Measurements from ENCODE around the gene DDX42. TPM values are rescaled to one million over a fixed set of nuclear protein-coding genes. Genes with fewer than 3 reads are reported as not detected.

The DDX42 gene
- total RNA-seq, 2 experiments from 2014 or later: 112 to 117 TPM

DNA sequence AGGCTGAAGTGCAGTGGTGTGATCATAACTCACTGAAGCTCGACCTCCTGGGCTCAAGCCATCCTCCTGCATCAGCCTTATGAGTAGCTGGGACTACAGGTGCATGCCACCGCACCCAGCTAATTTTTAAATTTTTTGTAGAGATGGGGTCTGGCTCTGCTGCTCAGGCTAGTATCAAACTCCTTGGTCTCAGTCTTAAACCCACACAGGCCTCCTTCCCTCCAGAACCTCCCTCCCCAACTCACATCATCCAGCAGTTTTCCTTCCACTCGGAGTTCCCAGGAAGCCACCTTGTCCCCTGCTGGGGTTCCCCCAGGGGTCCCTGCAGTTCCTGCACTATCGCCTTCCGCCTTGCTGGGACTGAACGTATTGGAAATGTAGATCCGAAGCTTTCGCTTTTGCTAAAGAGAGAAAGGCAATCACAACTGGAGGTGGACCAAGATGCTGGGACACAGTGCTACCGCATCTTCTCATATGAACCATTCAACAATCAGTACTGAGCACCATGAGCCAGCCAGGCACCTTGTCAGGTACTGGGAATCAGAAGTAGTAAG is 61.3 kb downstream of the DDX42 start:
- DNase-seq (peak in 1 of 14 experiments; percentile 20), ATAC-seq (ENCODE audit: poor library complexity) (no peak)
- Histone ChIP-seq H3K9me3 (ENCODE audit: control insufficient read depth in 1 of 2, insufficient read depth in 1 of 2, low read length in 2 of 2) (no peaks in the 10 kb centered on the region), H3K4me3 (ENCODE audit: low read length) (no peak overlapping the region), H3K36me3 (ENCODE audit: insufficient read depth, low read length) (peaks cover 84% of the 10 kb centered on the region), H3K27ac (ENCODE audit: low read depth in 1 of 2, low read length in 2 of 2) (no peak overlapping the region), H3K4me1 (ENCODE audit: insufficient read depth, low read length) (peaks cover 76% of the 10 kb centered on the region), H3K27me3 (ENCODE audit: control insufficient read depth in 1 of 2, insufficient read depth in 2 of 2, low read length in 2 of 2) (no peaks in the 10 kb centered on the region)
- intact Hi-C loops (cut with DNase I, micrococcal nuclease): loop anchor here in 1 of 2 experiments (10.0 kb wide), 1 partner anchor 410 kb away; no protein-coding TSS in a partner anchor
- Mint-ChIP-seq H3K4me3 (peak overlapping the region; percentile 54), H3K4me1 (ENCODE audit: low read depth) (peaks cover 57% of the 10 kb centered on the region), H3K36me3 (ENCODE audit: low read depth) (peaks cover 73% of the 10 kb centered on the region), H3K27me3 (no peaks in the 10 kb centered on the region), H3K9me3 (no peaks in the 10 kb centered on the region), H3K27ac (peak overlapping the region; percentile 45)
- TF ChIP-seq, protein P1, sequence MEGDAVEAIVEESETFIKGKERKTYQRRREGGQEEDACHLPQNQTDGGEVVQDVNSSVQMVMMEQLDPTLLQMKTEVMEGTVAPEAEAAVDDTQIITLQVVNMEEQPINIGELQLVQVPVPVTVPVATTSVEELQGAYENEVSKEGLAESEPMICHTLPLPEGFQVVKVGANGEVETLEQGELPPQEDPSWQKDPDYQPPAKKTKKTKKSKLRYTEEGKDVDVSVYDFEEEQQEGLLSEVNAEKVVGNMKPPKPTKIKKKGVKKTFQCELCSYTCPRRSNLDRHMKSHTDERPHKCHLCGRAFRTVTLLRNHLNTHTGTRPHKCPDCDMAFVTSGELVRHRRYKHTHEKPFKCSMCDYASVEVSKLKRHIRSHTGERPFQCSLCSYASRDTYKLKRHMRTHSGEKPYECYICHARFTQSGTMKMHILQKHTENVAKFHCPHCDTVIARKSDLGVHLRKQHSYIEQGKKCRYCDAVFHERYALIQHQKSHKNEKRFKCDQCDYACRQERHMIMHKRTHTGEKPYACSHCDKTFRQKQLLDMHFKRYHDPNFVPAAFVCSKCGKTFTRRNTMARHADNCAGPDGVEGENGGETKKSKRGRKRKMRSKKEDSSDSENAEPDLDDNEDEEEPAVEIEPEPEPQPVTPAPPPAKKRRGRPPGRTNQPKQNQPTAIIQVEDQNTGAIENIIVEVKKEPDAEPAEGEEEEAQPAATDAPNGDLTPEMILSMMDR (IDR thresholded peaks at IDR 0.05): peak; percentile 19
- POLR2A ChIA-PET: interaction anchor here (1.1 to 3.0 kb wide), 4 partner anchors 62 to 142 kb away, joined by 3 to 16 read pairs (median 7); partner anchors contain the start of genes CCDC47 and DDX42
- CTCF ChIA-PET: interaction anchor here (1.0 to 1.3 kb wide), 2 partner anchors 9 to 14 kb away, joined by 3 read pairs; no protein-coding TSS in a partner anchor

DNA sequence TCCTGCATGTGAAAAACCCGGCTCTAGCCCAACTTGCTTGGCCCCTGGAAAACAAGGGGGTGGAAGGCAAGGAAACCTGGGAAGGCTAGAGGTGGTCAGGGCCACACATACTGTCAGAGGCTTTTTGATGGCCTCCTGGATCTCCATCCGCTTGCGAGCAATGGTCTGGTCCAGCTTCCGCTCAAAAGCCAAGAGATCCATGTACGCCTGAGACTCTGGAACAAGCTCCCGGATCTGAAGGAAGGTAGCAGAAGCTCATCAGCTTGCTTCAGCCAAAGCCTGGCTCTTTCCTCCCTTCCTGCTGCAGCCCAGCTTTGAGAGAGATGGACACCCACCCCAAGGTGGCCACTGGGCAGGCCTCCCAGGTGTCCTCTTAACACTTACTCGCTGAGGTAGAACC is 62.8 kb downstream of the DDX42 start:
- TF ChIP-seq, protein P1 (IDR thresholded peaks at IDR 0.05): no peak
- H3K4me1 ChIP-seq (ENCODE audit: insufficient read depth, low read length): peaks cover 76% of the 10 kb centered on the region
- peaks cover 69% of the 10 kb centered on the region for H3K36me3 ChIP-seq (ENCODE audit: insufficient read depth, low read length)
- Mint-ChIP-seq H3K36me3 (ENCODE audit: low read depth) (peaks cover 57% of the 10 kb centered on the region), H3K27me3 (no peaks in the 10 kb centered on the region), H3K4me1 (ENCODE audit: low read depth) (peaks cover 55% of the 10 kb centered on the region), H3K27ac (peak overlapping the region; percentile 56), H3K9me3 (no peaks in the 10 kb centered on the region), H3K4me3 (peak overlapping the region; percentile 30)
- ATAC-seq (ENCODE audit: poor library complexity) (no peak), DNase-seq (no peak)
- intact Hi-C loops (cut with DNase I, micrococcal nuclease): loop anchor here in 1 of 2 experiments (10.0 kb wide), 1 partner anchor 412 kb away; no protein-coding TSS in a partner anchor
- H3K27me3 ChIP-seq (ENCODE audit: control insufficient read depth in 1 of 2, insufficient read depth in 2 of 2, low read length in 2 of 2): no peaks in the 10 kb centered on the region
- ChIA-PET POLR2A (no interaction called here), CTCF (no interaction called here)
- H3K27ac ChIP-seq (ENCODE audit: low read depth in 1 of 2, low read length in 2 of 2): no peak overlapping the region
- H3K9me3 ChIP-seq (ENCODE audit: control insufficient read depth in 1 of 2, insufficient read depth in 1 of 2, low read length in 2 of 2): no peaks in the 10 kb centered on the region
- H3K4me3 ChIP-seq (ENCODE audit: low read length): no peak overlapping the region

DNA sequence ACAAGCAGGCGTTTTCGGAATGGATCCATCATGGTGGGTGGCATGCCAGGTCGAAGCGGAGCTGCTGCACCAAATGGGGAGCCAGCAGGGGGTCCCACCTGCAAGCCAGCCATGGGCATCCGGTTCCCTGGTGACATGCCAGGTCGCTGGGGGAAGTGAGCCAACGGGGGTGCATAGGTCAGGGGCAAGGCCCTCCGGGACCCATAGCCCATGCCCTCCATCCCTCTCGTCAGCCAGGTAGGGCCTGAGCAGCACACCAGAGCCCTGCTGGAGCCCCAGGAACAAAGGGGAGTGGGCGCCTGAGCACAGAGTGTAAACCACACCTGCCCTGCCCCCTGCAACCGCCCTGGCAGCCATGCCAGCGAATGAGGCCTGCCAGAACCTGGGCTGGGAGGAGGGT is 63.5 kb downstream of the DDX42 start:
- Mint-ChIP-seq H3K4me1 (ENCODE audit: low read depth) (peaks cover 48% of the 10 kb centered on the region), H3K4me3 (no peak overlapping the region), H3K27ac (peak overlapping the region; percentile 56), H3K36me3 (ENCODE audit: low read depth) (peaks cover 50% of the 10 kb centered on the region), H3K27me3 (no peaks in the 10 kb centered on the region), H3K9me3 (no peaks in the 10 kb centered on the region)
- DNase-seq: no peak
- Histone ChIP-seq H3K4me1 (ENCODE audit: insufficient read depth, low read length) (peaks cover 73% of the 10 kb centered on the region), H3K9me3 (ENCODE audit: control insufficient read depth in 1 of 2, insufficient read depth in 1 of 2, low read length in 2 of 2) (no peaks in the 10 kb centered on the region), H3K27ac (ENCODE audit: low read depth in 1 of 2, low read length in 2 of 2) (peak overlapping the region in 1 of 2 donors; percentile 3), H3K27me3 (ENCODE audit: control insufficient read depth in 1 of 2, insufficient read depth in 2 of 2, low read length in 2 of 2) (no peaks in the 10 kb centered on the region), H3K4me3 (ENCODE audit: low read length) (no peak overlapping the region), H3K36me3 (ENCODE audit: insufficient read depth, low read length) (peaks cover 62% of the 10 kb centered on the region)
- TF ChIP-seq, protein P1 (IDR thresholded peaks at IDR 0.05): no peak
- ATAC-seq (ENCODE audit: poor library complexity): no peak
- ChIA-PET CTCF (no interaction called here), POLR2A (interaction anchor here (1.7 to 6.3 kb wide), 2 partner anchors 6 to 11 kb away, joined by 6 to 86 read pairs; partner anchors contain the start of genes FTSJ3 and PSMC5)
- intact Hi-C loops (cut with DNase I, micrococcal nuclease): loop anchor here in 1 of 2 experiments (10.0 kb wide), 1 partner anchor 413 kb away; no protein-coding TSS in a partner anchor

All from CD4-positive, alpha-beta T cell (primary cell).